Adrenal gland (tissue), 12 donors: ENCODE results near the gene LRP1B. TPM values are rescaled to one million over a fixed set of nuclear protein-coding genes. Genes with fewer than 3 reads are reported as not detected.

Experiments
- DNase-seq, 7 donors: peaks; one replicate each; pipeline ENCODE4 v3.0.0-alpha.2; 2019 to 2020
- H3K27ac ChIP-seq, 5 donors: fragments of 200-600 bp; sonication (generic) in 4 of 5; 1 replicate in 3 of 5; 2 replicates in 2 of 5; pipeline versions ENCODE4 v1.5.1 to v1.8.0; 2016 to 2020; ENCODE audit warnings: mild to moderate bottlenecking in 1 of 5
- H3K27me3 ChIP-seq: fragments of 200-600 bp; 2 replicates; pipeline ENCODE4 v1.8.0; 2021
- H3K36me3 ChIP-seq, 2 donors: fragments of 200-600 bp; replicated peaks in 1 of 2; 1 replicate in 1 of 2; 2 replicates in 1 of 2; pipeline versions ENCODE4 v1.5.1 to v1.8.0; 2018 to 2022
- H3K4me1 ChIP-seq, 2 donors: fragments of 200-600 bp; replicated peaks in 1 of 2; 1 replicate in 1 of 2; 2 replicates in 1 of 2; pipeline versions ENCODE4 v1.5.1 to v1.8.0; 2018 to 2021
- H3K4me3 ChIP-seq, 4 donors: fragments of 200-600 bp; sonication (generic) in 3 of 4; one replicate each; pipeline ENCODE4 v1.5.1; 2016 to 2018
- H3K9me3 ChIP-seq, 3 donors: fragments of 200-600 bp; sonication (generic) in 1 of 3; replicated peaks in 1 of 3; 1 replicate in 2 of 3; 2 replicates in 1 of 3; pipeline versions ENCODE4 v1.5.1 to v1.8.0; 2016 to 2021
- POLR2A ChIP-seq, 2 donors: fragments of 450-650 bp; IDR thresholded peaks; one replicate each; pipeline ENCODE4 v1.6.1; 2017; ENCODE audit warnings: antibody characterized with exemption in 2 of 2, mild to moderate bottlenecking in 2 of 2, moderate library complexity in 1 of 2
- WGBS, 4 donors: extraction: QIAGEN DNeasy Blood & Tissue Kit in 2 of 4; methylation state at CpG; one replicate each; pipeline versions ENCODE4 v1.1.5 to v1.1.7; 2013 to 2017; 5-methylcytosine and 5-hydroxymethylcytosine counted together
- intact Hi-C, 2 donors: fragments of 100-400 bp; cut with DNase I; formaldehyde crosslinking; loops; one replicate each; pipeline versions ENCODE4 v1.14.1 to v1.15.0; 2022 to 2023
- polyA plus RNA-seq, 3 donors: library from polyadenylated mRNA; stranded (reverse); fragments of 200-250 nt in 2 of 3; fragments of 350-450 nt in 1 of 3; fragmentation: Illumina TruSeq in 1 of 3; extraction: RNeasy Lipid Tissue Mini Kit (QIAGEN cat#74804) in 1 of 3; gene quantifications; one replicate each; pipeline ENCODE4 v1.2.3, GENCODE V29; 2013 to 2014
- total RNA-seq, 9 donors: library from RNA; depleted of rRNA in 4 of 9; stranded (reverse); fragments of >200 nt in 4 of 9; fragments of 120-200 nt in 1 of 9; fragmentation: NEBNext Ultra II Directional in 1 of 9; extraction: Animal tissue kit (Norgen Biotek cat#: 25700) in 1 of 9; gene quantifications; one replicate each; pipeline versions ENCODE4 v1.1.0 to v1.2.4, GENCODE V29; 2013 to 2023
- TF ChIP-seq, protein P1 (sequence below), 6 experiments: fragments of 450-650 bp in 4 of 6; fragments of 200-600 bp in 2 of 6; sonication (generic) in 1 of 6; IDR thresholded peaks; 1 replicate in 5 of 6; 2 replicates in 1 of 6; pipeline versions ENCODE4 v1.5.1 to v1.8.0; 2016 to 2021; ENCODE audit warnings: antibody characterized with exemption in 6 of 6, mild to moderate bottlenecking in 2 of 6, moderate library complexity in 1 of 6
- donor health status: healthy with polysubstance abuse.
- donor health status: Bipolar disorder and iron deficiency.
- donor health status: DM: yes; HTN: yes; CAD: no.
- donor health status: DM: no; HTN: no; CAD: no.
- donor health status: DM: no; HTN: no; CAD: no.
- donor health status: DM: yes; HTN: yes; CAD: no.

Gene LRP1B
- total and polyA plus RNA-seq, 12 donors, result 0.84 to 5.4 (median 2.1) TPM

DNA sequence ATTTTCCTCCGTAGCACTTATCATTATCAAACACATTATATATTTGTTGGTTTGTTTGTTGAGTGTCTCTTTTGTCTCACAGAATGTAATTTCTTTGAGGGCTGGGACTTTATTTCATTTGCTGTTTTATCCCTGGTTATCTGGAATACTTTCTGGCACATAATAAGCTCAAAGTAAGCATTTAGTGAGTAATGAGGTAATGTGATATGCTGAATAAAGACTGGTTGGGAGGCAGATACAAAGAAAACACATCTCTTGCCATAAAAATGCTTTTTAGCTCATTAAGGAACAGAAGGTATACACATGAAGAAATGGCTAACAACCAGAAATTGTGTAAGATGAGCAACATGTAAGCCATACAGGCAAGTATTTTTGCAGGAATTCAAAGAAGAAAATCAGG, 1411.8 kb downstream of the LRP1B start:
- Histone ChIP-seq H3K9me3 (no peaks in the 10 kb centered on the region), H3K27ac (no peak overlapping the region), H3K4me1 (no peaks in the 10 kb centered on the region), H3K36me3 (no peaks in the 10 kb centered on the region), H3K27me3 (no peaks in the 10 kb centered on the region), H3K4me3 (no peak overlapping the region)
- DNase-seq, result no peak
- TF ChIP-seq POLR2A (IDR thresholded peaks at IDR 0.05), result no peak
- TF ChIP-seq, protein P1, sequence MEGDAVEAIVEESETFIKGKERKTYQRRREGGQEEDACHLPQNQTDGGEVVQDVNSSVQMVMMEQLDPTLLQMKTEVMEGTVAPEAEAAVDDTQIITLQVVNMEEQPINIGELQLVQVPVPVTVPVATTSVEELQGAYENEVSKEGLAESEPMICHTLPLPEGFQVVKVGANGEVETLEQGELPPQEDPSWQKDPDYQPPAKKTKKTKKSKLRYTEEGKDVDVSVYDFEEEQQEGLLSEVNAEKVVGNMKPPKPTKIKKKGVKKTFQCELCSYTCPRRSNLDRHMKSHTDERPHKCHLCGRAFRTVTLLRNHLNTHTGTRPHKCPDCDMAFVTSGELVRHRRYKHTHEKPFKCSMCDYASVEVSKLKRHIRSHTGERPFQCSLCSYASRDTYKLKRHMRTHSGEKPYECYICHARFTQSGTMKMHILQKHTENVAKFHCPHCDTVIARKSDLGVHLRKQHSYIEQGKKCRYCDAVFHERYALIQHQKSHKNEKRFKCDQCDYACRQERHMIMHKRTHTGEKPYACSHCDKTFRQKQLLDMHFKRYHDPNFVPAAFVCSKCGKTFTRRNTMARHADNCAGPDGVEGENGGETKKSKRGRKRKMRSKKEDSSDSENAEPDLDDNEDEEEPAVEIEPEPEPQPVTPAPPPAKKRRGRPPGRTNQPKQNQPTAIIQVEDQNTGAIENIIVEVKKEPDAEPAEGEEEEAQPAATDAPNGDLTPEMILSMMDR (IDR thresholded peaks at IDR 0.05), result no peak
- intact Hi-C loops, result no loop called here
- WGBS, 4 donors, result 74 to 88% (median 84%) methylated on average over 1 of the region's 1 CpG

GRCh38 chr2:140717481-140717880, 1413.3 kb downstream of the LRP1B start:
- H3K4me3 ChIP-seq, result no peak overlapping the region
- 72 to 80% (median 75%) methylated on average over 2 of the region's 2 CpGs for WGBS, 4 donors
- no peaks in the 10 kb centered on the region for H3K9me3 ChIP-seq
- intact Hi-C loops, result no loop called here
- TF ChIP-seq, protein P1 (IDR thresholded peaks at IDR 0.05), result no peak
- no peak for TF ChIP-seq POLR2A (IDR thresholded peaks at IDR 0.05)
- H3K27ac ChIP-seq, result no peak overlapping the region
- H3K4me1 ChIP-seq, result no peaks in the 10 kb centered on the region
- no peaks in the 10 kb centered on the region for H3K36me3 ChIP-seq
- H3K27me3 ChIP-seq, result no peaks in the 10 kb centered on the region
- DNase-seq, result no peak

GRCh38 chr2:140714586-140714985, 1416.2 kb downstream of the LRP1B start:
- H3K27ac ChIP-seq, result no peak overlapping the region
- no peak for DNase-seq
- H3K9me3 ChIP-seq, result no peaks in the 10 kb centered on the region
- H3K4me1 ChIP-seq, result no peaks in the 10 kb centered on the region
- WGBS, 4 donors, result 76 to 87% (median 84%) methylated on average over 3 of the region's 3 CpGs
- no peak for TF ChIP-seq POLR2A (IDR thresholded peaks at IDR 0.05)
- TF ChIP-seq, protein P1 (IDR thresholded peaks at IDR 0.05), result no peak
- intact Hi-C loops, result no loop called here
- no peaks in the 10 kb centered on the region for H3K27me3 ChIP-seq
- H3K36me3 ChIP-seq, result no peaks in the 10 kb centered on the region
- H3K4me3 ChIP-seq, result no peak overlapping the region

- no peaks in the 10 kb centered on the region for H3K4me1 ChIP-seq
- H3K27me3 ChIP-seq, result no peaks in the 10 kb centered on the region
- no peaks in the 10 kb centered on the region for H3K9me3 ChIP-seq
- 82 to 89% (median 84%) methylated on average over 3 of the region's 3 CpGs for WGBS, 4 donors
- H3K4me3 ChIP-seq, result no peak overlapping the region
- H3K36me3 ChIP-seq, result no peaks in the 10 kb centered on the region
- no peak overlapping the region for H3K27ac ChIP-seq
- intact Hi-C loops, result no loop called here
- no peak for DNase-seq
- TF ChIP-seq, protein P1 (IDR thresholded peaks at IDR 0.05), result no peak
- TF ChIP-seq POLR2A (IDR thresholded peaks at IDR 0.05), result no peak
Measured at GRCh38 chr2:140711867-140712266, 1418.9 kb downstream of the LRP1B start.
